Kidney (tissue), 14 donors: ENCODE measurements around the gene NELFB. TPM values are rescaled to one million over a fixed set of nuclear protein-coding genes. Genes with fewer than 3 reads are reported as not detected.

Experiments
- DNase-seq, 5 donors: peaks; one replicate each; pipeline ENCODE4 v3.0.0-alpha.2; 2013 to 2020
- FAIRE-seq: peaks from 2 replicates; lab custom pipeline; 2012; peaks lifted over from hg19 to GRCh38; lab: Jason Lieb, UNC
- H3K27ac ChIP-seq, 2 donors: one replicate each; pipeline ENCODE4 v1.7.0; 2013; ENCODE audit warnings: low read depth in 2 of 2, low read length in 2 of 2, inconsistent platforms in 1 of 2
- H3K27me3 ChIP-seq: one replicate; pipeline ENCODE4 v1.7.1; 2013; ENCODE audit warnings: low read length, inconsistent platforms; ENCODE audit not compliant: control insufficient read depth, insufficient read depth
- H3K36me3 ChIP-seq, 3 donors: one replicate each; pipeline versions ENCODE4 v1.7.0 to v1.7.1; 2013; ENCODE audit warnings: low read length in 3 of 3, control low read depth in 1 of 3, inconsistent platforms in 1 of 3; ENCODE audit not compliant: insufficient read depth in 3 of 3, control insufficient read depth in 2 of 3
- H3K4me1 ChIP-seq, 3 donors: one replicate each; pipeline versions ENCODE4 v1.7.0 to v1.7.1; 2013; ENCODE audit warnings: low read length in 3 of 3, inconsistent platforms in 1 of 3, low read depth in 1 of 3; ENCODE audit not compliant: control insufficient read depth in 2 of 3, insufficient read depth in 2 of 3
- H3K4me3 ChIP-seq, 3 donors: one replicate each; pipeline versions ENCODE4 v1.7.0 to v1.8.1; 2013; ENCODE audit warnings: low read length in 3 of 3, control low read depth in 1 of 3, inconsistent platforms in 1 of 3
- H3K9ac ChIP-seq, 3 donors: one replicate each; pipeline versions ENCODE4 v1.7.0 to v1.7.1; 2013; ENCODE audit warnings: low read length in 3 of 3, control low read depth in 1 of 3, inconsistent platforms in 1 of 3
- H3K9me3 ChIP-seq, 3 donors: one replicate each; pipeline versions ENCODE4 v1.7.0 to v1.7.1; 2013; ENCODE audit warnings: low read length in 3 of 3, control low read depth in 1 of 3, inconsistent platforms in 1 of 3; ENCODE audit not compliant: control insufficient read depth in 2 of 3, insufficient read depth in 1 of 3
- CTCF ChIP-seq: IDR thresholded peaks from 3 replicates; pipeline ENCODE4 v1.5.1; 2012; ENCODE audit warnings: mild to moderate bottlenecking, moderate library complexity, borderline replicate concordance; ENCODE audit not compliant: insufficient read depth; ENCODE audit errors: extremely low read depth
- intact Hi-C: fragments of 100-400 bp; cut with DNase I; formaldehyde crosslinking; loops from one replicate; pipeline ENCODE4 v1.11.1; 2022
- polyA plus RNA-seq: library from polyadenylated mRNA; stranded (reverse); fragments of 350-450 nt; fragmentation: Illumina TruSeq; extraction: RNeasy Lipid Tissue Mini Kit (QIAGEN cat#74804); gene quantifications from one replicate; pipeline ENCODE4 v1.2.3, GENCODE V29; 2014; ENCODE audit warnings: low read depth, low replicate concordance; ENCODE audit not compliant: insufficient read depth
- total RNA-seq: library from RNA; stranded (reverse); fragmentation: NEBNext Ultra II Directional; extraction: Animal tissue kit (Norgen Biotek cat#: 25700); gene quantifications from one replicate; pipeline ENCODE4 v1.2.1, GENCODE V29; 2021
- donor health status: control.
- donor health status: control.
- donor health status: control.
- donor health status: control.
- donor health status: control.
- donor health status: DM: yes; HTN: yes; CAD: no.
- donor health status: Normal renal cell carcinoma (clear cell type).

The NELFB gene
- total and polyA plus RNA-seq, 2 donors from 2014 or later, result 43.8 to 57.3 TPM

- DNase-seq, result peak in 2 of 5 donors; percentile 43 to 84
- no peaks in the 10 kb centered on the region for H3K36me3 ChIP-seq
- H3K27ac ChIP-seq, result peak within 1 kb of the TSS; percentile 9 to 85
- peak within 1 kb of the TSS in 2 of 3 donors; percentile 34 to 81 for H3K4me3 ChIP-seq
- intact Hi-C loops, result no loop called here
- FAIRE-seq, result no peak
- H3K27me3 ChIP-seq, result no peaks in the 10 kb centered on the region
- H3K9ac ChIP-seq, result peak within 1 kb of the TSS in 2 of 3 donors; percentile 52 to 71
- no peak for TF ChIP-seq CTCF
- no peaks in the 10 kb centered on the region for H3K9me3 ChIP-seq
- peaks cover 0 to 35% (median 8%) of the 10 kb centered on the region in 3 donors for H3K4me1 ChIP-seq
Observed at GRCh38 chr9:137222190-137223077, 32.7 kb upstream of the NELFB start, which contains the start of gene RNF208. Gene RNF208, minus strand, starts transcription at chr9:137222240. Its CDS starts 1,028 bp downstream, at chr9:137221212.

- Histone ChIP-seq H3K9ac (peak overlapping the region in 2 of 3 donors; percentile 76 to 98), H3K27ac (peak overlapping the region; percentile 85), H3K9me3 (no peaks in the 10 kb centered on the region), H3K4me1 (peaks cover 0 to 33% (median 8%) of the 10 kb centered on the region in 3 donors), H3K27me3 (no peaks in the 10 kb centered on the region), H3K36me3 (no peaks in the 10 kb centered on the region), H3K4me3 (peak overlapping the region; percentile 67 to 81 (median 67))
- DNase-seq (peak; percentile 98 to 99 (median 99)), FAIRE-seq (peak; percentile 56)
- TF ChIP-seq CTCF, result no peak
- intact Hi-C loops, result no loop called here
Observed at GRCh38 chr9:137223078-137223970, 31.8 kb upstream of the NELFB start.

GRCh38 chr9:137224830-137225694 is 30.1 kb upstream of the NELFB start, which contains the start of gene CYSRT1:
Gene CYSRT1, plus strand, starts transcription at chr9:137225174. Its CDS starts 448 bp downstream, at chr9:137225622.
- peak within 1 kb of the TSS in 1 of 3 donors; percentile 98 for H3K9ac ChIP-seq
- intact Hi-C loops, result no loop called here
- FAIRE-seq, result no peak
- no peak within 1 kb of the TSS for H3K27ac ChIP-seq
- TF ChIP-seq CTCF, result no peak
- peak within 1 kb of the TSS in 2 of 3 donors; percentile 67 to 81 for H3K4me3 ChIP-seq
- H3K4me1 ChIP-seq, result peaks cover 0 to 35% (median 18%) of the 10 kb centered on the region in 3 donors
- peak in 1 of 5 donors; percentile 65 for DNase-seq
- H3K36me3 ChIP-seq, result no peaks in the 10 kb centered on the region
- no peaks in the 10 kb centered on the region for H3K9me3 ChIP-seq
- H3K27me3 ChIP-seq, result no peaks in the 10 kb centered on the region
